GM18868 (cell line): ENCODE measurements around the gene KPNA3.
"Not testable (repeated sequence)": the region's sequence is repeated elsewhere in the genome, so short reads cannot be mapped to it uniquely, and the experiment has no call there.

Experiments used
- ATAC-seq: cut with Tn5 transposase; IDR thresholded peaks from one replicate; pipeline ENCODE4 v1.9.1; 2021; ENCODE audit warnings: mild to moderate bottlenecking, moderate library complexity; ENCODE audit not compliant: unreplicated experiment

Gene KPNA3

DNA sequence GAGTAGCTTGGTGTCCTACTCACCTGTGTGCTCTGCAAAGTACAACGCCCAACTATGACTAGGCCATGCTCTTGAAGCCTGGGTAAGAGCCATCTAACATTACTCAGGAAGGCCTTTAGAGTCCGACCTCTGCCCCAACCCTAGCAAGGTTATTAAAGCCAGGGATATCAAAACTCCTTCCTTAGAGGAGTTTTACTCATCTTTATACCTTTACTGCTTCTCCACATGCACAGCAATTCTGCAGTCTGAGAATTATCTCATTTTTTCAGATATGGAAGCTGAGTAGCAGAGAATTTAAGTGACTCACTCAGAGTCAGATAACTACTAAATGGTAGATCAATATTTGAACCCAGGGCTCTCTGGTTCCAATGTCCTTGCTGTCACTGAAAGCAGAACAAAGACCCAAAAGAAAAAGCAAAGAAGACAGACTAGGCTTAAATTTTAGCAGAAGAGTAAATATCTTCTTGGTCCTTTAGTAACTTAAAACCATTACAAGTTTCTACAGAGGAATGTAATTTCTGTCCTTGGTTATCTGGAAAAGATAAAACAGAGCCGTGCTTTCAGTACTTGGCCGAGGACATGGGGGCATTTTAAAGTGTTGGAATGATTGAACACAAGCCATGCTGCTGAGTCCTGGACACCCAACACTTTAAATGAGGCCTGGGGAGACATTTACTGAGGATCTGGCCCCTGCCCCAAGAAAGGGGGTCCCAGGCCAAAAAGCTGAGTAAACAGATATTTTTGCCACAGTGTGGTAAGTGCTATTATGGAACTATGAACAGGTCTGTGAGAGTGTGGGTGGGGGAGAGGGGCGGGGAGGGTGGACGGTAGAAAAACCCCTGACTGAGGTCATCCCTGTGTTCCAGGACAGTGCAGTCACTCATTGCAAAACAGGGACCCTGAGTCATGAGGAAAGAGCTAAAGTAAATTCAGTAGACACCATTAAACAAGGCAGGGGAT is 18.4 kb upstream of the KPNA3 start:
- no peak for ATAC-seq

- ATAC-seq, result no peak
These were observed 15.2 kb upstream of the KPNA3 start for GRCh38 chr13:49807681-49808080.

GRCh38 chr13:49806126-49806536 is 13.6 kb upstream of the KPNA3 start:
- ATAC-seq, result no peak

- ATAC-seq, result not testable (repeated sequence)
These were observed 10.6 kb upstream of the KPNA3 start for GRCh38 chr13:49803047-49803446.

DNA sequence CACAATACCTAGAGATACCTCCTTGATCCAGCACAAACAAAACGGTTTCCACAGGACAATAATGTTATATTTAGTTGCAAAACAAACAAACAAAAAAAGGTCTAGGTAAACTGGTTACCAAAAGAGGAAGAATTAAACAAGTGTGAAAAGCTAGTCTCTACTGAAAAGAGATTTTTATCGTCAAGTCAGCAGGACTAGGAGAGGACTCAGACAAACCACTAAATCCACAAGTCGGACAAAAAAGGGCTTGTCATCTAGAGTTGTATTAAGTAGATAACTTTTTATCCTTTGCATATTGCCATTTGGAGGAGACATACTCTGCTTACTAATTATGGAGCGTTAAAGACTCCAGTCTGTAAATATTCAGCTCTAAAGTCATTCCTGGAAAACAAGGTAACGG is 9.9 kb upstream of the KPNA3 start:
- no peak for ATAC-seq

GRCh38 chr13:49791711-49792549 is 552 bp downstream of the KPNA3 start:
- ATAC-seq, result peak; percentile 20

DNA sequence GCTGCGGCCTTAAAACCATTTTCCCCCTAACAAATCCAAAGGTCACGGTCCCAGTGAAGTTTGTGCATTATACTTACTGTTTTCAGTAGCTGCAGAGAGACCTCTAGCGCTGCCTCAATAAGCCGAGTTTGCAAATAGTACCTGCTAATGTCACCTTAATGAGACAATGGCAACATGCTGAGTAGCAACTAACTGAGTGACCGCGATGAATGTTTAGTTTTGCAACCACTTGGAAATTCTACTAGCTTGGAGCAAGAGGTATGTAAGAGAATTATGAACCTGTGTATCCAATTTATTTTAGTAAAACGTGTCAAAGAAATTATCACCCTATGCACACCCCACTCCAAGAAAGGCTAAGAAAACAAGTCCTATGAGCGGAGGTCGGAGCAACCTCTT is 1.2 kb downstream of the KPNA3 start:
- ATAC-seq, result no peak

GRCh38 chr13:49789968-49790367 is 2.5 kb downstream of the KPNA3 start:
- ATAC-seq, result no peak

DNA sequence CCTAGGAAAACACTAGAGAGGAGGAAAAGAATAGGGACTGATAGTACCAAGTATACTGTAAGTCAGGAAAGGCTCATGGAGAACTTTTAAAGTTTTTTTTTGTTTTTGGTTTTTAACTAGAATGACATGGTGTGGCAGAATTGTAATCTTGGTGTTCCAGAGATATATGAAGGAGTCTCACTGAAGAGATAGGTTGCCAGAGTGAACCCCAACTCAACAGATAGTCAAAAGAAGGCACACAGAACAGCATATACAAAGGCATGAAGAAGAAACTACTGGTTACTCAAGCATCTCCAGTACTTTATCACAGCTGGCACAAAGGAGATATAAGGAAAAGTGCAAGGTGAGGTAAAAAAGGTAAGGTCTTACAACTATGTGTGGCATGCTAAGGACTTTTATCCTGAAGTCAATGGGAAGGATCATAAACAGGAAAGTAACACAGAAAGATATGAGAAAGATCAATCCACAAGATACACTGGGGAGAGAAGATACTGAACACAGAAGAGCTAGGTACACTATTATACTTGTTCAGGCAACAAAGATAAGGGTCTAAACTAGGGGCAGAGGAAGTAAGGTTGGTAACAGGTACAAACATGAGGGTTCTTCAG is 6.0 kb downstream of the KPNA3 start:
- ATAC-seq, result no peak

DNA sequence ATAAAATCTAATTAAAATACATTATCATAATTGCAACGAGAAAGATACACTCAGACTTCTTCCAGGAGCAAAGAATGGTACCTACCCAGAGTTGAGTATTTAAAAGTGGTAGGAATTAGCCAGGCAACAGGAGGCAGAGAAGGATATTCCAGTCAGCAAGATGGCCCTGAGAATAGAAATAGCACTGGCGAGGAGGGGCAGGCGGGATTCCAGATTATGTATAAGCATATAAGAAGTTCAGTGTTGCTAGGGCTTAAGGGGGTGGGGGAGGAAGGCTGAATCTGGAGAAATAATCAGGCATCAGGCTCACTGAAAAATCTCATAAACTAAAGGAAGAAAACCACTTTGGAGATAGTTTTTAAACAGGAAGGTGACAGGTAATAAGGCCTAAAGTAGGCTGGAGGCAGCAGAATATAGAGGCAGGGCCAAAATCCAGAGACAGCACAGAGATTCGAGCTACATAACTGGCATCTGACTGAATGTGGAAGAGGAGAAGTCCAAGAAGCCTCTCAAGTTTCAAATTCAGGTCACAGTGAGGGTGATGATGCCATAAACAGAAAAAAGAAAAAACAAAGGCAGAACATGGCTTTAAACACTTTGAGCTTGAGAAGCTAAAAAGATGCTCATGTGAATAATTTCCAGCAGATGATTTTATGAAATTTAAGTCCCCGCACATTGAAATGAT is 7.5 kb downstream of the KPNA3 start:
- no peak for ATAC-seq

GRCh38 chr13:49783865-49784264 is 8.6 kb downstream of the KPNA3 start:
- ATAC-seq, result no peak

- no peak for ATAC-seq
These were observed 9.7 kb downstream of the KPNA3 start for GRCh38 chr13:49782784-49783183.

- no peak for ATAC-seq
These were observed 10.7 kb downstream of the KPNA3 start for GRCh38 chr13:49781806-49782205.

- no peak for ATAC-seq
These were observed 12.8 kb downstream of the KPNA3 start for GRCh38 chr13:49779721-49780120.

DNA sequence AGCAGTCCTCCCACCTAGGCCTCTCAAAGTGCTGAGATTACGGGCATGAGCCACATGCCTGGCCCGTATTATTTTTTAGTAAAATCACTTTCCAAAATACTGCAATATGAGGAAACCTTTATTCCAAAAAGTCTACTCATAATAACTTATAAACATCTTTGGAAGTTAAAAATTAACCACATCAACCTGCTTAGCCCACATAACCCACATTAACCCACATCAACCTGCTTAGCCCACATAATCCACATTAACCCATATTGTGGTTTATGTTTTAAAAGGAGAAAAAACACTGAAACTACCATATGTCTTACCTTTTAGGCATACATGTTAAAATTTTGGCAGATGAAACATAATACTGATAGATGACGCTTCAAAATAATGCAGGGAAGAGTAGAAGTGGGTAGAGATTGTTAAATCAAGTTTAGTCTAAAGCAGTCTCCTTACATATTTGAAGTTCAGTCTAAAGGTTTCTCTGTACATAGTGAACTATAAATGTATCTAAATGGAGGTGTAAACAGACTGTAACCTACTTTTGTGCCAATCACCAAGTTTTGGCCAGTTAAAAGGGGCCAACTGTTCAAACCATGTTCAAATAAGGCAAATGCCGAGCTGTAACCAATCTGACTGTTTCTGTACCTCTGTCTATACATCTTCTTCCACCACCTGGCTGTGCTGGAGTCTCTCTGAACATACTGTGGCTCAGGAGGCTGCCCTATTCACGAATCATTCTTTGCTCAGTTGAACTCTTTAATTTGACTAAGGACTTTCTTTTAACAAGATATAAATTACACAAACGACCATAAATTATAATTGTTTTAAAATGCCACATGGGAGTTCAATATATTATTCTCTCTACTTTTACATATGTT is 14.5 kb downstream of the KPNA3 start:
- ATAC-seq, result no peak

DNA sequence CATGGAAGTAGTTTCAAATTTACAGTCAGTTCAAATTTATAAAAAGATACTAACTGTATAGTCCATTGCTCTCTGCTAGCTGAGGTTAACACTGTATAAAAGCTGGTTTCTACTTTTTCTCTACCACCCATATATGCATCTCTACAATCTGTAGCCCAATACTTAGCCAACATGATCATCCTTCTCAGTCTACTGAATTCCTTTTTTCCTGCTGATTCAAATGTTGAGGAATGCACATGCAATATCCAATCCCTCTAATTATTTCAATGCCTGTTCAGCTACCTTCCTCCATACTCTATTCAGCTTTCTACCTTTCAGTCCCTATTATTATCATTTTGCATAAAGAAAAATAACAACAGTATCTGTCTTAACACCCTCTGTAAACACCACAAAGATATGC is 15.6 kb downstream of the KPNA3 start:
- no peak for ATAC-seq

GRCh38 chr13:49774376-49775005 is 18.0 kb downstream of the KPNA3 start:
- no peak for ATAC-seq

DNA sequence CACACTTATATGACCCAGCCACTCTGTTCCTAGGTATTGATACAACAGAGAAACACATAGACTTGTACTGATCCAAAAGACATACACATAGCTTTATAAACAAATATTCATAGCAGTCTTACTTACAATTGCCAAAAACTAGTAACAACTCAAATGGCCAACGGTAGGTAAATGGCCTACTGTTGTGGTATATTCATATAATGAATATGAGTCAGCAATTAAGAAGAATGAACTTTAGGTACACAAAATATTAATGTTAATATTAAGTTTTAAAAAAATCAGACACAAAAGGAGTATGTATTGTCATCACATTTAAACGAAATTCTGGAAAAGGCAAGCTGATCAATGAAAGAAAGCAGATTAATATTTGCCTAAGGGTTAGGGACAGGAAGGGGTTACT is 19.7 kb downstream of the KPNA3 start:
- no peak for ATAC-seq

DNA sequence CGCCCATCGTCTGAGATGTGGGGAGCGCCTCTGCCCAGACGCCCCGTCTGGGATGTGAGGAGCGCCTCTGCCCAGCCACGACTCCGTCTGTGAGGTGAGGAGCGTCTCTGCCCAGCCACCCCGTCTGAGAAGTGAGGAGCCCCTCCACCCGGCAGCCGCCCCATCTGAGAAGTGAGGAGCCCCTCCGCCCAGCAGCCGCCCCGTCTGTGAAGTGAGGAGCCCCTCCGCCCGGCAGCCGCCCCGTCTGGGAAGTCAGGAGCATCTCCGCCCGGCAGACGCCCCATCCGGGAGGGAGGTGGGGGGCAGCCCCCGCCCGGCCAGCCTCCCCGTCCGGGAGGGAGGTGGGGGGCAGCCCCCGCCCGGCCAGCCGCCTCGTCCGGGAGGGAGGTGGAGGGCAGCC is 30.7 kb downstream of the KPNA3 start:
- ATAC-seq, result not testable (repeated sequence)
